H1 (cell line): ENCODE results near the gene PKIB. TPM values are rescaled to one million over a fixed set of nuclear protein-coding genes. Genes with fewer than 3 reads are reported as not detected.
"Not testable (repeated sequence)": the region's sequence is repeated elsewhere in the genome, so short reads cannot be mapped to it uniquely, and the experiment has no call there.

Experiments
- CTCF ChIA-PET: fragments of 300-600 bp; sonication (Branson Sonifier 250); formaldehyde crosslinking; loops from one replicate; lab custom pipeline; 2021; ENCODE audit not compliant: partially characterized antibody; lab: Charles Lee
- POLR2A ChIA-PET: fragments of 300-600 bp; sonication (Branson Sonifier 250); formaldehyde crosslinking; loops from one replicate; lab custom pipeline; 2021; ENCODE audit warnings: inconsistent platforms; ENCODE audit not compliant: partially characterized antibody; lab: Charles Lee
- DNase-seq, 2 experiments: peaks; one replicate each; pipeline versions ENCODE4 v3.0.0 to v3.0.0-alpha.2; 2010 to 2022; ENCODE audit warnings: low spot score in 2 of 2, low read depth in 1 of 2, mixed read lengths in 1 of 2
- FAIRE-seq: peaks from 2 replicates; lab custom pipeline; 2011; peaks lifted over from hg19 to GRCh38; lab: Jason Lieb, UNC
- H2AFZ ChIP-seq: 2 replicates; pipeline ENCODE4 v1.8.1; 2012; ENCODE audit warnings: low read length, inconsistent platforms
- H2AK5ac ChIP-seq: 2 replicates; pipeline ENCODE4 v1.6.1; 2013; ENCODE audit warnings: low read depth, low read length
- H2BK120ac ChIP-seq: replicated peaks from 2 replicates; pipeline ENCODE3; 2013; ENCODE audit warnings: low read depth, low read length, inconsistent platforms
- H2BK12ac ChIP-seq: 2 replicates; pipeline ENCODE4 v1.6.1; 2013; ENCODE audit warnings: low read depth, low read length
- H2BK15ac ChIP-seq: 2 replicates; pipeline ENCODE4 v1.6.1; 2013; ENCODE audit warnings: low read length
- H2BK20ac ChIP-seq: 2 replicates; pipeline ENCODE4 v1.6.1; 2013; ENCODE audit warnings: low read length
- H2BK5ac ChIP-seq: 2 replicates; pipeline ENCODE4 v1.6.1; 2013; ENCODE audit warnings: low read depth, low read length
- H3K14ac ChIP-seq: 2 replicates; pipeline ENCODE4 v1.6.1; 2013; ENCODE audit warnings: inconsistent platforms; ENCODE audit not compliant: insufficient read length
- H3K18ac ChIP-seq: 2 replicates; pipeline ENCODE4 v1.6.1; 2013; ENCODE audit warnings: low read length; ENCODE audit errors: extremely low read depth
- H3K23ac ChIP-seq: 2 replicates; pipeline ENCODE4 v1.6.1; 2013; ENCODE audit warnings: inconsistent platforms; ENCODE audit not compliant: insufficient read length
- H3K23me2 ChIP-seq: 2 replicates; pipeline ENCODE4 v1.6.1; 2013; ENCODE audit warnings: low read depth, low read length
- H3K27ac ChIP-seq: 2 replicates; pipeline ENCODE4 v1.6.1; 2011; ENCODE audit warnings: low read depth, low read length, inconsistent platforms
- H3K27me3 ChIP-seq, 4 experiments: replicated peaks in 1 of 4; 1 replicate in 1 of 4; 2 replicates in 3 of 4; pipeline versions ENCODE4 v1.6.1 to v1.8.1; 2011 to 2013; ENCODE audit warnings: low read length in 3 of 4, mild to moderate bottlenecking in 3 of 4, inconsistent platforms in 2 of 4, mixed read lengths in 2 of 4, moderate library complexity in 1 of 4; ENCODE audit not compliant: control insufficient read depth in 3 of 4, insufficient read depth in 3 of 4; ENCODE audit errors: extremely low read depth in 1 of 4
- H3K36me3 ChIP-seq, 4 experiments: 2 replicates each; pipeline versions ENCODE4 v1.6.1 to v1.8.1; 2011 to 2013; ENCODE audit warnings: mild to moderate bottlenecking in 4 of 4, low read length in 3 of 4, moderate library complexity in 2 of 4, control low read depth in 1 of 4, inconsistent platforms in 1 of 4; ENCODE audit not compliant: insufficient read depth in 4 of 4, control insufficient read depth in 2 of 4
- H3K4ac ChIP-seq: replicated peaks from 2 replicates; pipeline ENCODE3; 2013; ENCODE audit warnings: low read length, low read depth, mixed read lengths, inconsistent platforms; ENCODE audit not compliant: insufficient read length
- H3K4me1 ChIP-seq, 4 experiments: replicated peaks in 1 of 4; 1 replicate in 1 of 4; 2 replicates in 3 of 4; pipeline versions ENCODE4 v1.6.1 to v1.8.1; 2011 to 2013; ENCODE audit warnings: low read length in 3 of 4, inconsistent platforms in 2 of 4, mixed read lengths in 1 of 4; ENCODE audit not compliant: insufficient read depth in 4 of 4, control insufficient read depth in 3 of 4
- H3K4me2 ChIP-seq, 2 experiments: 2 replicates each; pipeline versions ENCODE4 v1.6.1 to v1.8.1; 2011 to 2013; ENCODE audit warnings: low read depth in 2 of 2, low read length in 2 of 2, control low read depth in 1 of 2, inconsistent platforms in 1 of 2, mild to moderate bottlenecking in 1 of 2; ENCODE audit not compliant: insufficient read depth in 1 of 2
- H3K4me3 ChIP-seq, 4 experiments: fragments of 200-600, 300-600 bp in 1 of 4; sonication (generic), shearing (Covaris generic), sonication (Bioruptor Twin) in 1 of 4; 2 replicates each; pipeline versions ENCODE4 v1.5.1 to v1.8.1; 2011 to 2016; ENCODE audit warnings: low read length in 4 of 4, low read depth in 3 of 4, control low read depth in 2 of 4, inconsistent platforms in 2 of 4, mild to moderate bottlenecking in 2 of 4, mixed read lengths in 1 of 4, moderate library complexity in 1 of 4; ENCODE audit not compliant: insufficient read depth in 2 of 4; ENCODE audit errors: extremely low read depth in 1 of 4
- H3K56ac ChIP-seq: replicated peaks from 2 replicates; pipeline ENCODE3; 2013; ENCODE audit warnings: low read depth, mild to moderate bottlenecking, mixed read lengths, low read length, inconsistent platforms; ENCODE audit not compliant: insufficient read length
- H3K79me1 ChIP-seq: 2 replicates; pipeline ENCODE4 v1.6.1; 2013; ENCODE audit warnings: low read depth, low read length, control low read depth
- H3K79me2 ChIP-seq, 2 experiments: 2 replicates each; pipeline versions ENCODE4 v1.6.1 to v1.8.1; 2012 to 2013; ENCODE audit warnings: low read length in 2 of 2, mild to moderate bottlenecking in 2 of 2, inconsistent platforms in 1 of 2; ENCODE audit not compliant: insufficient read depth in 2 of 2, control insufficient read depth in 1 of 2
- H3K9ac ChIP-seq, 4 experiments: replicated peaks in 1 of 4; 1 replicate in 1 of 4; 2 replicates in 3 of 4; pipeline versions ENCODE4 v1.6.1 to v1.8.1; 2011 to 2013; ENCODE audit warnings: low read depth in 3 of 4, low read length in 3 of 4, control low read depth in 2 of 4, mild to moderate bottlenecking in 2 of 4, moderate library complexity in 2 of 4, inconsistent platforms in 1 of 4; ENCODE audit errors: extremely low read depth in 1 of 4
- H3K9me3 ChIP-seq, 2 experiments: 2 replicates each; pipeline versions ENCODE4 v1.6.1 to v1.8.1; 2012 to 2013; ENCODE audit warnings: mild to moderate bottlenecking in 2 of 2, moderate library complexity in 2 of 2, control low read depth in 1 of 2, inconsistent platforms in 1 of 2, low read depth in 1 of 2, low read length in 1 of 2, mixed read lengths in 1 of 2; ENCODE audit not compliant: insufficient read depth in 2 of 2
- H4K20me1 ChIP-seq, 2 experiments: replicated peaks in 1 of 2; 2 replicates each; pipeline versions ENCODE3 to v1.8.1; 2011 to 2013; ENCODE audit warnings: inconsistent platforms in 2 of 2, low read length in 2 of 2, mild to moderate bottlenecking in 1 of 2; ENCODE audit not compliant: insufficient read depth in 2 of 2, control insufficient read depth in 1 of 2
- H4K5ac ChIP-seq: 2 replicates; pipeline ENCODE4 v1.6.1; 2013; ENCODE audit warnings: low read length, low read depth, mixed read lengths, inconsistent platforms; ENCODE audit not compliant: insufficient read length
- H4K8ac ChIP-seq: 2 replicates; pipeline ENCODE4 v1.8.0; 2013; ENCODE audit warnings: mild to moderate bottlenecking, moderate library complexity, low read length, inconsistent platforms; ENCODE audit not compliant: insufficient read depth; ENCODE audit errors: extremely low read depth
- H4K91ac ChIP-seq: replicated peaks from 2 replicates; pipeline ENCODE3; 2013; ENCODE audit warnings: low read length, mixed read lengths, inconsistent platforms; ENCODE audit not compliant: insufficient read length
- EP300 ChIP-seq, 2 experiments: IDR thresholded peaks; 1 replicate in 1 of 2; 2 replicates in 1 of 2; pipeline ENCODE4 v1.6.1; 2011 to 2012; ENCODE audit warnings: low read depth in 2 of 2, low read length in 2 of 2, mild to moderate bottlenecking in 2 of 2, borderline replicate concordance in 1 of 2, inconsistent platforms in 1 of 2, moderate library complexity in 1 of 2
- KDM4A ChIP-seq: IDR thresholded peaks from one replicate; pipeline ENCODE4 v1.7.1; 2012; ENCODE audit warnings: low read depth, mild to moderate bottlenecking, moderate library complexity, low read length, inconsistent platforms; ENCODE audit not compliant: severe bottlenecking
- RFX5 ChIP-seq: IDR thresholded peaks from 2 replicates; pipeline ENCODE4 v1.6.1; 2011; ENCODE audit warnings: low read depth, low read length, improper control_type of control experiment, borderline replicate concordance
- SIX5 ChIP-seq: IDR thresholded peaks from 2 replicates; pipeline ENCODE4 v1.6.1; 2011; ENCODE audit warnings: mild to moderate bottlenecking, low read depth, low read length
- TAF1 ChIP-seq: IDR thresholded peaks from 2 replicates; pipeline ENCODE4 v1.6.1; 2011; ENCODE audit warnings: mild to moderate bottlenecking, low read depth, low read length
- TAF7 ChIP-seq: optimal IDR thresholded peaks from 2 replicates; pipeline ENCODE3; 2011; ENCODE audit warnings: low read depth, mild to moderate bottlenecking, inconsistent platforms, low read length, moderate library complexity, borderline replicate concordance
- ZNF274 ChIP-seq: IDR thresholded peaks from 2 replicates; pipeline ENCODE4 v1.7.0; 2012; ENCODE audit warnings: low read length, borderline replicate concordance; ENCODE audit errors: extremely low read depth
- WGBS, 2 experiments: shearing (Covaris generic) in 1 of 2; methylation state at CpG; one replicate each; pipeline versions ENCODE4 v1.1.6 to v1.1.7; 2013 to 2015; ENCODE audit warnings: low lambda C conversion rate in 2 of 2, mixed read lengths in 2 of 2, inconsistent platforms in 1 of 2, low coverage in 1 of 2, missing lambda C conversion rate in 1 of 2; ENCODE audit not compliant: insufficient replicate concordance in 2 of 2, insufficient coverage in 1 of 2, insufficient read length in 1 of 2; ENCODE audit errors: extremely low coverage in 1 of 2, missing lambda C conversion rate in 1 of 2; 5-methylcytosine and 5-hydroxymethylcytosine counted together
- polyA plus RNA-seq, 7 experiments: library from polyadenylated mRNA; depleted of rRNA in 3 of 7; stranded (reverse) in 5 of 7; unstranded in 2 of 7; fragments of >200 nt in 5 of 7; fragments of 200-250 nt in 2 of 7; gene quantifications; 1 replicate in 5 of 7; 2 replicates in 1 of 7; 4 replicates in 1 of 7; pipeline versions ENCODE4 v1.2.1 to v1.2.3, GENCODE V29; 2011 to 2013; ENCODE audit warnings: missing spikeins in 2 of 7, mixed read lengths in 2 of 7
- total RNA-seq: library from RNA; stranded (reverse); fragmentation: NEBNext Ultra II Directional; extraction: Animal tissue kit (Norgen Biotek cat#: 25700); gene quantifications from 2 replicates; pipeline ENCODE4 v1.2.1, GENCODE V29; 2021

The PKIB gene
- total and polyA plus RNA-seq, 2 of the 8 experiments (the other 6 are each of a cell fraction or from before 2014, with no cell fraction given), result 13.5 to 73.3 TPM

- TF ChIP-seq EP300 (IDR thresholded peaks at IDR 0.05; ENCODE audit: borderline replicate concordance in 1 of 2, low read depth in 2 of 2, low read length in 2 of 2) (no peak), ZNF274 (no peak), TAF7 (no peak), SIX5 (no peak), TAF1 (no peak), RFX5 (no peak), KDM4A (no peak)
These were observed 21.1 kb upstream of the PKIB start (continued) for GRCh38 chr6:122589115-122589514.

GRCh38 chr6:122598295-122598694 is 11.9 kb upstream of the PKIB start:
- DNase-seq, H3K23me2 ChIP-seq, H3K56ac ChIP-seq, H4K91ac ChIP-seq, H2BK15ac ChIP-seq, POLR2A ChIA-PET, H4K5ac ChIP-seq, H2AK5ac ChIP-seq, H3K23ac ChIP-seq, H3K4me3 ChIP-seq, H3K14ac ChIP-seq, H3K4me2 ChIP-seq, H3K27ac ChIP-seq, H2AFZ ChIP-seq, H3K9ac ChIP-seq, H2BK5ac ChIP-seq, H3K4ac ChIP-seq, H2BK12ac ChIP-seq, H3K27me3 ChIP-seq, H2BK120ac ChIP-seq, H3K36me3 ChIP-seq, H3K79me1 ChIP-seq, H3K79me2 ChIP-seq, H2BK20ac ChIP-seq, H3K9me3 ChIP-seq, H3K18ac ChIP-seq, H4K8ac ChIP-seq, H3K4me1 ChIP-seq, FAIRE-seq, H4K20me1 ChIP-seq: not testable (repeated sequence)
- WGBS, 2 experiments, result 92% methylated on average over 2 of the region's 2 CpGs; no CpG with 5 or more reads in 1 of the 2 experiments
- CTCF ChIA-PET, result interaction anchor here (1.1 to 1.4 kb wide), 2 partner anchors 12 to 18 kb away, joined by 4 to 5 read pairs; partner anchors contain the start of gene PKIB
